Stomach (tissue), 4 donors: Measurements from ENCODE around the gene SLC24A4.

ENCODE experiments used
- CTCF ChIP-seq, 7 experiments: fragments of 450-650 bp in 4 of 7; fragments of 200-600 bp in 3 of 7; sonication (generic) in 3 of 7; IDR thresholded peaks; one replicate each; pipeline ENCODE4 v1.5.1; 2016 to 2019; ENCODE audit warnings: antibody characterized with exemption in 7 of 7, control low read depth in 2 of 7, mild to moderate bottlenecking in 1 of 7
- POLR2A ChIP-seq, 4 donors: fragments of 450-650 bp; IDR thresholded peaks; one replicate each; pipeline ENCODE4 v1.6.1; 2016; ENCODE audit warnings: antibody characterized with exemption in 4 of 4, control low read depth in 2 of 4, mild to moderate bottlenecking in 1 of 4, moderate library complexity in 1 of 4
- POLR2AphosphoS5 ChIP-seq, 3 donors: sonication (generic); formaldehyde crosslinking; IDR thresholded peaks; one replicate each; pipeline ENCODE4 v1.6.1; 2016; ENCODE audit warnings: antibody characterized with exemption in 3 of 3

GRCh38 chr14:92411941-92412340 is 89.0 kb downstream of the SLC24A4 start:
- TF ChIP-seq POLR2AphosphoS5 (IDR thresholded peaks at IDR 0.05) (no peak), CTCF (IDR thresholded peaks at IDR 0.05) (no peak), POLR2A (IDR thresholded peaks at IDR 0.05) (no peak)
